ENCODE results near the gene PDLIM7.

The PDLIM7 gene

GRCh38 chr5:177477701-177478477 lies 19.5 kb downstream of the PDLIM7 start:
- WGBS, 2 experiments (ENCODE audit: insufficient coverage in 2 of 2) = 94 to 95% methylated on average over 8 to 9 of the region's 13 CpGs
- H3K4me1 ChIP-seq (ENCODE audit: control insufficient read depth, insufficient read depth, low read length, poor library complexity, severe bottlenecking) = peaks cover 23% of the 10 kb centered on the region
- H3K4me3 ChIP-seq (ENCODE audit: extremely low read depth, insufficient read depth, low read length, poor library complexity, severe bottlenecking) = no peak overlapping the region
- peak overlapping the region; percentile 1 for H3K27ac ChIP-seq (ENCODE audit: low read depth, low read length, severe bottlenecking)
- no peaks in the 10 kb centered on the region for H3K9me3 ChIP-seq (ENCODE audit: control insufficient read depth, low read length)
- peaks cover 30% of the 10 kb centered on the region for H3K36me3 ChIP-seq (ENCODE audit: control insufficient read depth, insufficient read depth, low read length)

- WGBS, 2 experiments (ENCODE audit: insufficient coverage in 2 of 2) = 83 to 88% methylated on average over 15 to 17 of the region's 18 CpGs
- H3K36me3 ChIP-seq (ENCODE audit: control insufficient read depth, insufficient read depth, low read length) = peaks cover 23% of the 10 kb centered on the region
- peaks cover 29% of the 10 kb centered on the region for H3K4me1 ChIP-seq (ENCODE audit: control insufficient read depth, insufficient read depth, low read length, poor library complexity, severe bottlenecking)
- no peak overlapping the region for H3K4me3 ChIP-seq (ENCODE audit: extremely low read depth, insufficient read depth, low read length, poor library complexity, severe bottlenecking)
- no peak overlapping the region for H3K27ac ChIP-seq (ENCODE audit: low read depth, low read length, severe bottlenecking)
- no peaks in the 10 kb centered on the region for H3K9me3 ChIP-seq (ENCODE audit: control insufficient read depth, low read length)
These were observed 20.7 kb downstream of the PDLIM7 start for GRCh38 chr5:177476531-177477233.

GRCh38 chr5:177475563-177476427 lies 21.6 kb downstream of the PDLIM7 start:
- Histone ChIP-seq H3K9me3 (ENCODE audit: control insufficient read depth, low read length) (no peaks in the 10 kb centered on the region), H3K4me3 (ENCODE audit: extremely low read depth, insufficient read depth, low read length, poor library complexity, severe bottlenecking) (no peak overlapping the region), H3K4me1 (ENCODE audit: control insufficient read depth, insufficient read depth, low read length, poor library complexity, severe bottlenecking) (peaks cover 37% of the 10 kb centered on the region), H3K27ac (ENCODE audit: low read depth, low read length, severe bottlenecking) (no peak overlapping the region), H3K36me3 (ENCODE audit: control insufficient read depth, insufficient read depth, low read length) (peaks cover 29% of the 10 kb centered on the region)
- 82 to 91% methylated on average over 2 to 3 of the region's 11 CpGs for WGBS, 2 experiments (ENCODE audit: insufficient coverage in 2 of 2)

GRCh38 chr5:177474846-177475562 lies 22.4 kb downstream of the PDLIM7 start:
- H3K4me3 ChIP-seq (ENCODE audit: extremely low read depth, insufficient read depth, low read length, poor library complexity, severe bottlenecking) = no peak overlapping the region
- H3K9me3 ChIP-seq (ENCODE audit: control insufficient read depth, low read length) = no peaks in the 10 kb centered on the region
- H3K4me1 ChIP-seq (ENCODE audit: control insufficient read depth, insufficient read depth, low read length, poor library complexity, severe bottlenecking) = peaks cover 42% of the 10 kb centered on the region
- WGBS, 2 experiments (ENCODE audit: insufficient coverage in 2 of 2) = 60 to 69% methylated on average over 1 to 3 of the region's 4 CpGs
- no peak overlapping the region for H3K27ac ChIP-seq (ENCODE audit: low read depth, low read length, severe bottlenecking)
- peaks cover 32% of the 10 kb centered on the region for H3K36me3 ChIP-seq (ENCODE audit: control insufficient read depth, insufficient read depth, low read length)

DNA sequence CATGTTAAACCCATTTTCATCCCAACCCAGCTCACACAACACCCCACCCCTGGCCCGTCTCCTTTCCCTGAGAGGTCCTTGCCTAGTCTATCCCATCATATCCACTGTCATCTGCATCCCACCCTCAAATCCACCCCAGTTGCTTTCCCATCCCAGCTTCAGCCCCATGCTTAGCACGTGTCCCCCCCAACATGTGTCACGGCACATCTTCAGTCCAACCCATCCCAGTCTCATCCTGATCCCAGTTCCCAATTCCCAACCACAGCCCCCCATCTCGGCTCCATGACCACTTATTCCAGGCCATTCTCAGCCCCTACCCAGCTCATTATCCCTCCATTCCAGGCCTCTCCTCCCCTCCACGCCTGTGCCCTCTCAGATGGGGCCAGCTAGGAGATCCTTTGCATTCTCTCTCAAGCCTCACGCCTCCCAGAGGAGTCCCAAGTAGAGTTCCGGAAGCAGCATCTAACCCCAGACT lies 23.4 kb downstream of the PDLIM7 start:
- Histone ChIP-seq H3K4me1 (ENCODE audit: control insufficient read depth, insufficient read depth, low read length, poor library complexity, severe bottlenecking) (peaks cover 49% of the 10 kb centered on the region), H3K36me3 (ENCODE audit: control insufficient read depth, insufficient read depth, low read length) (peaks cover 36% of the 10 kb centered on the region), H3K9me3 (ENCODE audit: control insufficient read depth, low read length) (no peaks in the 10 kb centered on the region), H3K4me3 (ENCODE audit: extremely low read depth, insufficient read depth, low read length, poor library complexity, severe bottlenecking) (no peak overlapping the region), H3K27ac (ENCODE audit: low read depth, low read length, severe bottlenecking) (no peak overlapping the region)
- WGBS, 2 experiments (ENCODE audit: insufficient coverage in 2 of 2) = 52% methylated on average over 6 to 7 of the region's 7 CpGs

- Histone ChIP-seq H3K9me3 (ENCODE audit: control insufficient read depth, low read length) (no peaks in the 10 kb centered on the region), H3K4me3 (ENCODE audit: extremely low read depth, insufficient read depth, low read length, poor library complexity, severe bottlenecking) (peak within 1 kb of the TSS; percentile 81), H3K27ac (ENCODE audit: low read depth, low read length, severe bottlenecking) (peak within 1 kb of the TSS; percentile 83), H3K36me3 (ENCODE audit: control insufficient read depth, insufficient read depth, low read length) (peaks cover 37% of the 10 kb centered on the region), H3K4me1 (ENCODE audit: control insufficient read depth, insufficient read depth, low read length, poor library complexity, severe bottlenecking) (peaks cover 54% of the 10 kb centered on the region)
- 0 to 1% methylated on average over 16 to 20 of the region's 69 CpGs for WGBS, 2 experiments (ENCODE audit: insufficient coverage in 2 of 2)
These were observed 23.9 kb downstream of the PDLIM7 start, which contains the start of gene DBN1 for GRCh38 chr5:177473443-177474001. DBN1 (minus strand) TSS chr5:177473634; CDS start chr5:177473521, 113 bp downstream.

GRCh38 chr5:177472460-177473442 lies 24.7 kb downstream of the PDLIM7 start:
- Histone ChIP-seq H3K36me3 (ENCODE audit: control insufficient read depth, insufficient read depth, low read length) (peaks cover 44% of the 10 kb centered on the region), H3K4me3 (ENCODE audit: extremely low read depth, insufficient read depth, low read length, poor library complexity, severe bottlenecking) (peak overlapping the region; percentile 81), H3K27ac (ENCODE audit: low read depth, low read length, severe bottlenecking) (peak overlapping the region; percentile 83), H3K4me1 (ENCODE audit: control insufficient read depth, insufficient read depth, low read length, poor library complexity, severe bottlenecking) (peaks cover 57% of the 10 kb centered on the region), H3K9me3 (ENCODE audit: control insufficient read depth, low read length) (no peaks in the 10 kb centered on the region)
- WGBS, 2 experiments (ENCODE audit: insufficient coverage in 2 of 2) = 0% methylated on average over 35 to 52 of the region's 93 CpGs

GRCh38 chr5:177471610-177472356 lies 25.6 kb downstream of the PDLIM7 start:
- H3K27ac ChIP-seq (ENCODE audit: low read depth, low read length, severe bottlenecking) = peak overlapping the region; percentile 36
- 69 to 72% methylated on average over 7 to 9 of the region's 14 CpGs for WGBS, 2 experiments (ENCODE audit: insufficient coverage in 2 of 2)
- H3K4me1 ChIP-seq (ENCODE audit: control insufficient read depth, insufficient read depth, low read length, poor library complexity, severe bottlenecking) = peaks cover 57% of the 10 kb centered on the region
- H3K9me3 ChIP-seq (ENCODE audit: control insufficient read depth, low read length) = no peaks in the 10 kb centered on the region
- peaks cover 54% of the 10 kb centered on the region for H3K36me3 ChIP-seq (ENCODE audit: control insufficient read depth, insufficient read depth, low read length)
- peak overlapping the region; percentile 81 for H3K4me3 ChIP-seq (ENCODE audit: extremely low read depth, insufficient read depth, low read length, poor library complexity, severe bottlenecking)
